HepG2 (cell line): ENCODE measurements around the gene CASP6. TPM values are rescaled to one million over a fixed set of nuclear protein-coding genes. Genes with fewer than 3 reads are reported as not detected.

ENCODE experiments used
- ATAC-seq: fragments of 200-7000 bp; cut with Tn5 transposase; 3 replicates; pipeline ENCODE4 v1.9.1; 2020; ENCODE audit warnings: mild to moderate bottlenecking, moderate library complexity
- BruUV-seq: library from RNA; stranded (reverse); fragments of 400-500 nt; replicated peaks from 2 replicates; lab custom pipeline; 2021; lab: Mats Ljungman, UMichigan
- CTCF ChIA-PET: fragments of 300-600 bp; formaldehyde crosslinking; extraction: SDS; loops from one replicate; lab custom pipeline; 2021; ENCODE audit warnings: low total read pairs, inconsistent platforms, low intra/inter-chr PET ratio; lab: Yijun Ruan, JAX
- POLR2A ChIA-PET: fragments of 350-600 bp; sonication (Branson Sonifier 250); formaldehyde crosslinking; loops from one replicate; lab custom pipeline; 2020; ENCODE audit warnings: antibody characterized with exemption, inconsistent platforms; lab: Yijun Ruan, JAX
- DNase-seq: peaks from one replicate; pipeline ENCODE4 v3.0.0-alpha.2; 2015; ENCODE audit warnings: low spot score
- FAIRE-seq: peaks from 3 replicates; lab custom pipeline; 2011; peaks lifted over from hg19 to GRCh38; lab: Jason Lieb, UNC
- H2AFZ ChIP-seq: one replicate; pipeline ENCODE4 v1.6.1; 2011; ENCODE audit warnings: low read length, inconsistent platforms
- H3K27ac ChIP-seq: fragments of 300-600 bp; 3 replicates; pipeline ENCODE4 v1.8.0; 2011; ENCODE audit warnings: mixed run types, mild to moderate bottlenecking, mixed read lengths, low read length, inconsistent platforms; ENCODE audit not compliant: insufficient read depth; ENCODE audit errors: extremely low read length
- H3K27me3 ChIP-seq, 2 experiments: fragments of 200-600 bp in 1 of 2; 2 replicates in 1 of 2; 3 replicates in 1 of 2; pipeline versions ENCODE4 v1.6.0 to v1.8.0; 2011; ENCODE audit warnings: low read length in 2 of 2, mild to moderate bottlenecking in 2 of 2, moderate library complexity in 2 of 2, inconsistent platforms in 1 of 2; ENCODE audit not compliant: insufficient read depth in 2 of 2, control insufficient read depth in 1 of 2
- H3K36me3 ChIP-seq, 2 experiments: fragments of 200-600 bp in 1 of 2; replicated peaks in 1 of 2; 2 replicates in 1 of 2; 3 replicates in 1 of 2; pipeline versions ENCODE4 v1.5.1 to v1.8.0; 2011; ENCODE audit warnings: low read length in 2 of 2, inconsistent platforms in 1 of 2; ENCODE audit not compliant: insufficient read depth in 2 of 2, control insufficient read depth in 1 of 2
- H3K4me1 ChIP-seq: 2 replicates; pipeline ENCODE4 v1.5.1; 2012; ENCODE audit warnings: low read length, inconsistent platforms; ENCODE audit not compliant: insufficient read depth
- H3K4me2 ChIP-seq: 2 replicates; pipeline ENCODE4 v1.6.0; 2011; ENCODE audit warnings: low read depth, low read length, inconsistent platforms
- H3K4me3 ChIP-seq, 3 experiments: fragments of 200-600 bp in 1 of 3; sonication (generic), shearing (Covaris generic) in 1 of 3; replicated peaks in 1 of 3; 2 replicates each; pipeline ENCODE4 v1.5.1; 2011 to 2016; ENCODE audit warnings: low read length in 3 of 3, inconsistent platforms in 2 of 3, low read depth in 2 of 3, mild to moderate bottlenecking in 2 of 3, control low read depth in 1 of 3, mixed read lengths in 1 of 3; ENCODE audit not compliant: insufficient read depth in 1 of 3
- H3K79me2 ChIP-seq: one replicate; pipeline ENCODE4 v1.6.1; 2011; ENCODE audit warnings: low read length, inconsistent platforms; ENCODE audit not compliant: insufficient read depth
- H3K9ac ChIP-seq: 2 replicates; pipeline ENCODE4 v1.6.0; 2011; ENCODE audit warnings: mild to moderate bottlenecking, low read depth, low read length, inconsistent platforms; ENCODE audit not compliant: insufficient read depth
- H3K9me3 ChIP-seq: 2 replicates; pipeline ENCODE4 v1.5.1; 2012; ENCODE audit warnings: mild to moderate bottlenecking, low read length
- H4K20me1 ChIP-seq: 2 replicates; pipeline ENCODE4 v1.6.0; 2011; ENCODE audit warnings: inconsistent platforms, mild to moderate bottlenecking, low read length, moderate library complexity; ENCODE audit not compliant: insufficient read depth
- ATAD3A ChIP-seq: sonication (generic); formaldehyde crosslinking; IDR thresholded peaks from 2 replicates; pipeline ENCODE4 v1.4.0; 2020; ENCODE audit warnings: missing genetic modification reagents
- ATRX ChIP-seq: sonication (generic); formaldehyde crosslinking; IDR thresholded peaks from 2 replicates; pipeline ENCODE4 v1.4.0; 2020; ENCODE audit warnings: missing genetic modification reagents, borderline replicate concordance
- BCL6 ChIP-seq: IDR thresholded peaks from 2 replicates; pipeline ENCODE4 v1.6.1; 2016; ENCODE audit warnings: missing genetic modification reagents, missing compliant biosample characterization
- CHD2 ChIP-seq: IDR thresholded peaks from 2 replicates; pipeline ENCODE4 v1.6.1; 2011; ENCODE audit warnings: low read depth, low read length, improper control_type of control experiment
- DMTF1 ChIP-seq: sonication (generic); formaldehyde crosslinking; IDR thresholded peaks from 2 replicates; pipeline ENCODE4 v1.4.0; 2020; ENCODE audit warnings: mild to moderate bottlenecking, missing genetic modification reagents
- ISX ChIP-seq: sonication (generic); formaldehyde crosslinking; conservative IDR thresholded peaks from 2 replicates; pipeline ENCODE4 v1.5.0; 2020; ENCODE audit warnings: missing genetic modification reagents
- KDM4B ChIP-seq: sonication (generic); formaldehyde crosslinking; IDR thresholded peaks from 2 replicates; pipeline ENCODE4 v1.4.0; 2020; ENCODE audit warnings: missing genetic modification reagents
- MXI1 ChIP-seq: IDR thresholded peaks from 3 replicates; pipeline ENCODE4 v1.6.1; 2012; ENCODE audit warnings: low read depth, low read length, inconsistent platforms, borderline replicate concordance
- NR3C1 ChIP-seq: sonication (generic); formaldehyde crosslinking; IDR thresholded peaks from 2 replicates; pipeline ENCODE4 v1.4.0; 2020; ENCODE audit warnings: missing genetic modification reagents
- PAF1 ChIP-seq: IDR thresholded peaks from 2 replicates; pipeline ENCODE4 v1.6.1; 2016; ENCODE audit warnings: missing genetic modification reagents, missing compliant biosample characterization
- PRMT3 ChIP-seq: sonication (generic); formaldehyde crosslinking; IDR thresholded peaks from 2 replicates; pipeline ENCODE4 v1.8.1; 2022; ENCODE audit warnings: low read depth, mild to moderate bottlenecking, moderate library complexity, missing genetic modification reagents, borderline replicate concordance
- XRCC5 ChIP-seq: fragments of 200-400 bp; formaldehyde crosslinking; optimal IDR thresholded peaks from 2 replicates; pipeline ENCODE3; 2017; ENCODE audit warnings: mild to moderate bottlenecking, low read length
- ZFYVE20 ChIP-seq: sonication (generic); formaldehyde crosslinking; IDR thresholded peaks from 2 replicates; pipeline ENCODE4 v1.8.0; 2023; ENCODE audit warnings: low read depth, mild to moderate bottlenecking, moderate library complexity, missing genetic modification reagents, borderline replicate concordance
- ZNF441 ChIP-seq: sonication (generic); formaldehyde crosslinking; IDR thresholded peaks from 2 replicates; pipeline ENCODE4 v1.7.0; 2021; ENCODE audit warnings: missing genetic modification reagents, borderline replicate concordance
- ZNF460 ChIP-seq: sonication (generic); formaldehyde crosslinking; IDR thresholded peaks from 2 replicates; pipeline ENCODE4 v1.5.1; 2020; ENCODE audit warnings: missing genetic modification reagents, mild to moderate bottlenecking, borderline replicate concordance
- ZNF510 ChIP-seq: sonication (generic); formaldehyde crosslinking; IDR thresholded peaks from 2 replicates; pipeline ENCODE4 v1.4.0; 2020; ENCODE audit warnings: low read depth, mild to moderate bottlenecking, missing genetic modification reagents
- ZNF574 ChIP-seq: sonication (generic); formaldehyde crosslinking; IDR thresholded peaks from 2 replicates; pipeline ENCODE4 v1.4.0; 2020; ENCODE audit warnings: missing genetic modification reagents
- WGBS: methylation state at CpG from one replicate; pipeline ENCODE4 v1.1.6; 2017; ENCODE audit warnings: low lambda C conversion rate; 5-methylcytosine and 5-hydroxymethylcytosine counted together
- in situ Hi-C: cut with HindIII; loops from 2 replicates; pipeline ENCODE4 v1.10.0; 2017; ENCODE audit warnings: low pct_unique_long_range_greater_than_20kb; ENCODE audit not compliant: extremely low pct_ligation_motif_present
- intact Hi-C: fragments of 100-400 bp; cut with micrococcal nuclease; formaldehyde crosslinking; loops from one replicate; pipeline ENCODE4 v1.10.0; 2022; ENCODE audit not compliant: unreplicated experiment
- polyA plus RNA-seq, 8 experiments: library from polyadenylated mRNA; depleted of rRNA in 3 of 8; stranded (reverse) in 7 of 8; unstranded in 1 of 8; fragments of >200 nt; fragmentation: Illumina TruSeq in 4 of 8; extraction: Trizol in 4 of 8; gene quantifications; 2 replicates each; pipeline versions ENCODE4 v1.2.1 to v1.2.3, GENCODE V29; 2011 to 2016; ENCODE audit warnings: low read depth in 4 of 8, missing spikeins in 1 of 8, mixed read lengths in 1 of 8; ENCODE audit not compliant: insufficient read depth in 1 of 8
- total RNA-seq, 5 experiments: library from RNA; depleted of rRNA; stranded (reverse); fragments of >200 nt; fragmentation: Illumina TruSeq; extraction: Trizol; gene quantifications; 2 replicates each; pipeline ENCODE4 v1.2.3, GENCODE V29; 2016; ENCODE audit warnings: low read depth in 1 of 5

CASP6 gene
- total and polyA plus RNA-seq, 2 of the 13 experiments (the other 11 are each of a cell fraction or from before 2014, with no cell fraction given) = 19.7 to 34.6 TPM

GRCh38 chr4:109702950-109703663 lies at the start of gene CASP6 (continued):
- TF ChIP-seq BCL6 = peak; percentile 8; the same call in 1 of the 2 replicates

GRCh38 chr4:109752525-109752924 lies 49.3 kb upstream of the CASP6 start:
- H3K9ac ChIP-seq = no peak overlapping the region
- BruUV-seq = no TSS peak
- WGBS = 0% methylated on average over 1 of the region's 1 CpG
- no peak overlapping the region for H3K27ac ChIP-seq
- H3K4me2 ChIP-seq = no peak overlapping the region
- FAIRE-seq (no peak), DNase-seq (no peak), ATAC-seq (peak; percentile 43; the same call in 1 of the 3 replicates)
- ChIA-PET POLR2A (no interaction called here), CTCF (no interaction called here)
- no peaks in the 10 kb centered on the region for H3K79me2 ChIP-seq
- in situ Hi-C loops (no loop called here), intact Hi-C loops (no loop called here)
- H3K9me3 ChIP-seq = no peaks in the 10 kb centered on the region
- TF ChIP-seq XRCC5 = no peak
- no peak for TF ChIP-seq ATAD3A (CRISPR knock-in tag)
- TF ChIP-seq ZNF574 = no peak
- no peak for TF ChIP-seq PRMT3 (CRISPR knock-in tag)
- no peak for TF ChIP-seq KDM4B (CRISPR knock-in tag)
- TF ChIP-seq MXI1 = no peak
- no peak for TF ChIP-seq DMTF1
- TF ChIP-seq ISX (CRISPR knock-in tag) = no peak
- no peak for TF ChIP-seq ZNF460 (CRISPR knock-in tag)
- TF ChIP-seq ATRX (CRISPR knock-in tag) = no peak
- TF ChIP-seq NR3C1 (CRISPR knock-in tag) = no peak
- no peak for TF ChIP-seq ZNF510 (CRISPR knock-in tag)
- no peak for TF ChIP-seq ZFYVE20 (CRISPR knock-in tag)
- TF ChIP-seq ZNF441 (CRISPR knock-in tag) = no peak
- TF ChIP-seq PAF1 (CRISPR knock-in tag) = no peak
- TF ChIP-seq CHD2 = no peak
- no peaks in the 10 kb centered on the region; a peak in 1 of 5 replicates for H3K27me3 ChIP-seq
- no peaks in the 10 kb centered on the region for H4K20me1 ChIP-seq
- H3K4me1 ChIP-seq = no peaks in the 10 kb centered on the region
- H2AFZ ChIP-seq = no peak overlapping the region
- H3K36me3 ChIP-seq = peaks cover 11 to 21% of the 10 kb centered on the region in 2 experiments
- no peak overlapping the region for H3K4me3 ChIP-seq
